SU-DHL-6 (cell line): ENCODE data around the gene C19orf38.

ENCODE experiments used
- H2AFZ ChIP-seq: fragments of 200-600 bp; sonication (generic); 2 replicates; pipeline ENCODE4 v1.6.1; 2014; ENCODE audit warnings: low read depth, mild to moderate bottlenecking, moderate library complexity, mixed read lengths, antibody characterized with exemption, low read length; ENCODE audit not compliant: severe bottlenecking
- H3F3A ChIP-seq: fragments of 200-600 bp; shearing (Covaris generic); 2 replicates; pipeline ENCODE4 v1.6.0; 2016; ENCODE audit warnings: antibody characterized with exemption, mild to moderate bottlenecking; ENCODE audit not compliant: insufficient read depth
- H3K27ac ChIP-seq: fragments of 200-600 bp; sonication (generic); 2 replicates; pipeline ENCODE4 v1.5.1; 2016; ENCODE audit warnings: low read depth, mild to moderate bottlenecking, low read length, moderate library complexity, mixed read lengths
- H3K27me3 ChIP-seq: fragments of 200-600 bp; sonication (generic), shearing (Covaris generic); 2 replicates; pipeline ENCODE4 v1.6.0; 2014; ENCODE audit warnings: mild to moderate bottlenecking, low read length
- H3K36me3 ChIP-seq: fragments of 200-600 bp; sonication (generic); 2 replicates; pipeline ENCODE4 v1.6.1; 2014; ENCODE audit warnings: mild to moderate bottlenecking, low read length, mixed read lengths
- H3K4me2 ChIP-seq: fragments of 300-600, 200-600 bp; shearing (Covaris generic), sonication (generic); 2 replicates; pipeline ENCODE4 v1.6.0; 2014; ENCODE audit warnings: low read length, low read depth, mild to moderate bottlenecking; ENCODE audit not compliant: poor library complexity, severe bottlenecking
- H3K4me3 ChIP-seq: fragments of 200-600 bp; sonication (generic); 2 replicates; pipeline ENCODE4 v1.5.1; 2014; ENCODE audit warnings: antibody characterized with exemption, low read length, mild to moderate bottlenecking, mixed read lengths; ENCODE audit not compliant: insufficient read depth, poor library complexity, severe bottlenecking
- H3K79me2 ChIP-seq: fragments of 200-600 bp; sonication (generic); 2 replicates; pipeline ENCODE4 v1.6.1; 2014; ENCODE audit warnings: mild to moderate bottlenecking, low read length, moderate library complexity; ENCODE audit not compliant: insufficient read depth
- H3K9ac ChIP-seq: fragments of 200-600 bp; sonication (generic); 2 replicates; pipeline ENCODE4 v1.7.0; 2014; ENCODE audit warnings: mild to moderate bottlenecking, low read length
- H3K9me2 ChIP-seq: fragments of 200-600 bp; sonication (generic); replicated peaks from 2 replicates; pipeline ENCODE4 v1.6.1; 2014; ENCODE audit warnings: low read length; ENCODE audit not compliant: insufficient read depth
- H3K9me3 ChIP-seq: fragments of 200-600 bp; sonication (generic); 2 replicates; pipeline ENCODE4 v1.6.1; 2014; ENCODE audit warnings: low read length, mixed read lengths; ENCODE audit not compliant: insufficient read depth
- H4K20me1 ChIP-seq: fragments of 200-600 bp; sonication (generic); 2 replicates; pipeline ENCODE4 v1.6.1; 2014; ENCODE audit warnings: low read depth, mild to moderate bottlenecking, antibody characterized with exemption, low read length, moderate library complexity, mixed read lengths
- CTCF ChIP-seq: fragments of 200-600 bp; sonication (generic); IDR thresholded peaks from one replicate; pipeline ENCODE4 v1.5.1; 2017; ENCODE audit warnings: antibody characterized with exemption, mild to moderate bottlenecking, low read length, moderate library complexity; ENCODE audit not compliant: insufficient read depth, poor library complexity, severe bottlenecking
- EZH2phosphoT487 ChIP-seq: fragments of 200-600 bp; sonication (generic), shearing (Covaris generic); conservative IDR thresholded peaks from 2 replicates; pipeline ENCODE4 v1.6.1; 2018; ENCODE audit warnings: mild to moderate bottlenecking, antibody characterized with exemption, low read length, moderate library complexity, mixed read lengths

The C19orf38 gene

GRCh38 chr19:10803252-10803651, 45.0 kb upstream of the C19orf38 start:
- Histone ChIP-seq H3K79me2 (no peaks in the 10 kb centered on the region), H3K27ac (no peak overlapping the region), H3K9me3 (no peaks in the 10 kb centered on the region), H4K20me1 (no peaks in the 10 kb centered on the region), H3K36me3 (no peaks in the 10 kb centered on the region), H3K9ac (no peak overlapping the region), H3K27me3 (no peaks in the 10 kb centered on the region), H3K4me2 (no peak overlapping the region), H3K4me3 (no peak overlapping the region), H2AFZ (no peak overlapping the region), H3F3A (no peaks in the 10 kb centered on the region), H3K9me2 (no peaks in the 10 kb centered on the region)
- TF ChIP-seq EZH2phosphoT487 (no peak), CTCF (no peak)

GRCh38 chr19:10805065-10805757, 43.0 kb upstream of the C19orf38 start:
- H2AFZ ChIP-seq, result no peak overlapping the region
- no peaks in the 10 kb centered on the region for H3K27me3 ChIP-seq
- no peak overlapping the region for H3K9ac ChIP-seq
- no peaks in the 10 kb centered on the region for H3K9me2 ChIP-seq
- no peak overlapping the region for H3K27ac ChIP-seq
- TF ChIP-seq EZH2phosphoT487 (no peak), CTCF (no peak)
- H3K36me3 ChIP-seq, result no peaks in the 10 kb centered on the region
- H3K9me3 ChIP-seq, result no peaks in the 10 kb centered on the region
- no peaks in the 10 kb centered on the region for H3K79me2 ChIP-seq
- no peaks in the 10 kb centered on the region for H4K20me1 ChIP-seq
- H3F3A ChIP-seq, result no peaks in the 10 kb centered on the region
- H3K4me3 ChIP-seq, result no peak overlapping the region
- H3K4me2 ChIP-seq, result no peak overlapping the region

GRCh38 chr19:10805758-10806247, 42.4 kb upstream of the C19orf38 start:
- TF ChIP-seq CTCF (no peak), EZH2phosphoT487 (no peak)
- no peaks in the 10 kb centered on the region for H3K79me2 ChIP-seq
- H3K27me3 ChIP-seq, result no peaks in the 10 kb centered on the region
- no peaks in the 10 kb centered on the region for H4K20me1 ChIP-seq
- no peak overlapping the region for H3K9ac ChIP-seq
- no peaks in the 10 kb centered on the region for H3K36me3 ChIP-seq
- H2AFZ ChIP-seq, result no peak overlapping the region
- no peak overlapping the region for H3K4me2 ChIP-seq
- H3F3A ChIP-seq, result no peaks in the 10 kb centered on the region
- H3K9me2 ChIP-seq, result no peaks in the 10 kb centered on the region
- no peaks in the 10 kb centered on the region for H3K9me3 ChIP-seq
- H3K27ac ChIP-seq, result no peak overlapping the region
- no peak overlapping the region for H3K4me3 ChIP-seq
